Pancreas (tissue), 10 donors: ENCODE data around the gene GPHN. TPM values are rescaled to one million over a fixed set of nuclear protein-coding genes. Genes with fewer than 3 reads are reported as not detected.

Experiments
- ATAC-seq, 4 donors: fragments of 200-7000 bp; cut with Tn5 transposase; one replicate each; pipeline versions ENCODE4 v1.8.0 to v1.9.1; 2020; ENCODE audit warnings: mild to moderate bottlenecking in 4 of 4, moderate library complexity in 4 of 4
- DNase-seq, 6 donors: peaks; one replicate each; pipeline ENCODE4 v3.0.0-alpha.2; 2020
- FAIRE-seq: peaks from 2 replicates; lab custom pipeline; 2012; peaks lifted over from hg19 to GRCh38; lab: Jason Lieb, UNC
- H3K27ac ChIP-seq, 4 donors: fragments of 200-600 bp; sonication (generic); 1 replicate in 3 of 4; 2 replicates in 1 of 4; pipeline versions ENCODE4 v1.5.0 to v1.8.0; 2020
- H3K27me3 ChIP-seq, 4 donors: fragments of 200-600 bp; one replicate each; pipeline ENCODE4 v1.8.0; 2021
- H3K36me3 ChIP-seq, 3 donors: fragments of 200-600 bp; sonication (generic) in 1 of 3; one replicate each; pipeline versions ENCODE4 v1.5.0 to v1.8.0; 2020 to 2021
- H3K4me1 ChIP-seq, 3 donors: fragments of 200-600 bp; one replicate each; pipeline ENCODE4 v1.8.0; 2021
- H3K4me3 ChIP-seq, 4 donors: fragments of 200-600 bp; sonication (generic) in 2 of 4; one replicate each; pipeline versions ENCODE4 v1.5.0 to v1.8.0; 2020 to 2021
- H3K9me3 ChIP-seq, 4 donors: fragments of 200-600 bp; one replicate each; pipeline ENCODE4 v1.8.0; 2021
- whole genome bisulfite sequencing, 2 donors: extraction: QIAGEN DNeasy Blood & Tissue Kit; methylation state at CpG; one replicate each; pipeline ENCODE4 v1.1.7; 2013; 5-methylcytosine and 5-hydroxymethylcytosine counted together
- intact Hi-C, 3 donors: fragments of 100-400 bp; cut with DNase I; formaldehyde crosslinking; loops; one replicate each; pipeline versions ENCODE4 v1.11.1 to v1.14.2; 2022
- polyA plus RNA-seq, 2 donors: library from polyadenylated mRNA; stranded (reverse); fragments of 200-250 nt; gene quantifications; one replicate each; pipeline ENCODE4 v1.2.3, GENCODE V29; 2013
- total RNA-seq, 6 donors: library from RNA; stranded (reverse); fragmentation: NEBNext Ultra II Directional in 4 of 6; extraction: Animal tissue kit (Norgen Biotek cat#: 25700) in 4 of 6; gene quantifications; one replicate each; pipeline versions ENCODE4 v1.2.1 to v1.2.4, GENCODE V29; 2021 to 2023
- TF ChIP-seq, protein P1 (sequence below), 4 donors: fragments of 200-600 bp; sonication (generic) in 3 of 4; IDR thresholded peaks; one replicate each; pipeline versions ENCODE4 v1.5.0 to v1.8.0; 2021; ENCODE audit warnings: antibody characterized with exemption in 4 of 4
- donor health status: healthy with polysubstance abuse.
- donor health status: DM: no; HTN: no; CAD: no; lungs with moderate emphysema.
- donor health status: DM: no; HTN: no; CAD: no.
- donor health status: control.
- donor health status: control.
- donor health status: Bipolar disorder and iron deficiency.
- donor health status: DM: yes; HTN: yes; CAD: no.
- donor health status: DM: no; HTN: no; CAD: no.
- donor health status: DM: no; HTN: no; CAD: no.
- donor health status: DM: yes; HTN: yes; CAD: no.

GPHN gene
- total and polyA plus RNA-seq, 8 donors, result 20.3 to 47.6 (median 24.4) TPM

DNA sequence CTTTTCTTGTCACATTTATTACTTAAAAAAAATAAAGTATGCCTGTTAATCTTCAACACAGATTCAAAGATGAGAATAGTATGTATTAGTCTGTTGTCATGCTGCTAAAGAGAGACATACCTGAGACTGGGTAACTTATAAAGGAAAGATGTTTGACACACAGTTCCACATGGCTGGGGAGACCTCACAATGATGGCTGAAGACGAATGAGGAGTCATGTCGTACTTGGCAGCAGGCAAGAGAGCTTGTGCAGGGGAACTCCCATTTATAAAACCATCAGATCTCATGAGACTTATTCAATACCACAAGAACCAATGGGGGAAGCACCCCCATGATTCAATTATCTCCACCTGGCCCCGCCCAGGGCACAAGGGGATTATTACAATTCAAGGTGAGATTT, 345.4 kb downstream of the GPHN start:
- Histone ChIP-seq H3K36me3 (no peaks in the 10 kb centered on the region), H3K4me3 (no peak overlapping the region), H3K27me3 (no peaks in the 10 kb centered on the region), H3K9me3 (peaks cover 0 to 3% (median 0%) of the 10 kb centered on the region in 4 donors), H3K27ac (no peak overlapping the region), H3K4me1 (peaks cover 0 to 3% (median 0%) of the 10 kb centered on the region in 3 donors)
- DNase-seq (no peak), FAIRE-seq (no peak), ATAC-seq (no peak)
- TF ChIP-seq, protein P1, sequence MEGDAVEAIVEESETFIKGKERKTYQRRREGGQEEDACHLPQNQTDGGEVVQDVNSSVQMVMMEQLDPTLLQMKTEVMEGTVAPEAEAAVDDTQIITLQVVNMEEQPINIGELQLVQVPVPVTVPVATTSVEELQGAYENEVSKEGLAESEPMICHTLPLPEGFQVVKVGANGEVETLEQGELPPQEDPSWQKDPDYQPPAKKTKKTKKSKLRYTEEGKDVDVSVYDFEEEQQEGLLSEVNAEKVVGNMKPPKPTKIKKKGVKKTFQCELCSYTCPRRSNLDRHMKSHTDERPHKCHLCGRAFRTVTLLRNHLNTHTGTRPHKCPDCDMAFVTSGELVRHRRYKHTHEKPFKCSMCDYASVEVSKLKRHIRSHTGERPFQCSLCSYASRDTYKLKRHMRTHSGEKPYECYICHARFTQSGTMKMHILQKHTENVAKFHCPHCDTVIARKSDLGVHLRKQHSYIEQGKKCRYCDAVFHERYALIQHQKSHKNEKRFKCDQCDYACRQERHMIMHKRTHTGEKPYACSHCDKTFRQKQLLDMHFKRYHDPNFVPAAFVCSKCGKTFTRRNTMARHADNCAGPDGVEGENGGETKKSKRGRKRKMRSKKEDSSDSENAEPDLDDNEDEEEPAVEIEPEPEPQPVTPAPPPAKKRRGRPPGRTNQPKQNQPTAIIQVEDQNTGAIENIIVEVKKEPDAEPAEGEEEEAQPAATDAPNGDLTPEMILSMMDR (IDR thresholded peaks at IDR 0.05), result no peak
- intact Hi-C loops, result no loop called here
- 97% methylated on average over 3 of the region's 3 CpGs for WGBS, 2 donors

DNA sequence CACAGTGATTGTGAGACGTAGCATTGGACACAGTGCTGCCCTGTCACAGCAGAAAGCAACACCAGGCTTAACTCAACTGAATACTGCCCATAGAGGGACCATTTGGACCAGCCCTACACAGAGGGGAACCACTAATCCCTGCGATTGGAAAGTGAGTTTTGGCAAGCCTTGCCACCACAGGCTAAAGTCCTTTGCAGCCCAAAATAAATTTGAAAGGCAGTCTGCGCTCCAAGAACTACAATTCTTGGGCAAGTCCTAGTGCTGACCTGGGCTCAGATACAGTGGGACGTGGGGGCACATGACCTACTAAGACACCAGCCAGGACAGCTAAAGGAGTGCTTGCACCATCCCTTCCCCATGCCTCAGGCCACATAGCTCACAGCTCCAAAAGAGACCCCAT, 349.9 kb downstream of the GPHN start:
- FAIRE-seq, result no peak
- ATAC-seq, result no peak
- no peak overlapping the region for H3K4me3 ChIP-seq
- TF ChIP-seq, protein P1 (IDR thresholded peaks at IDR 0.05), result no peak
- no peaks in the 10 kb centered on the region for H3K27me3 ChIP-seq
- H3K4me1 ChIP-seq, result no peaks in the 10 kb centered on the region
- intact Hi-C loops, result no loop called here
- peak in 1 of 6 donors; percentile 6 for DNase-seq
- no peak overlapping the region for H3K27ac ChIP-seq
- WGBS, 2 donors, result 96 to 97% methylated on average over 4 of the region's 4 CpGs
- H3K9me3 ChIP-seq, result peaks cover 0 to 3% (median 0%) of the 10 kb centered on the region in 4 donors
- no peaks in the 10 kb centered on the region for H3K36me3 ChIP-seq

DNA sequence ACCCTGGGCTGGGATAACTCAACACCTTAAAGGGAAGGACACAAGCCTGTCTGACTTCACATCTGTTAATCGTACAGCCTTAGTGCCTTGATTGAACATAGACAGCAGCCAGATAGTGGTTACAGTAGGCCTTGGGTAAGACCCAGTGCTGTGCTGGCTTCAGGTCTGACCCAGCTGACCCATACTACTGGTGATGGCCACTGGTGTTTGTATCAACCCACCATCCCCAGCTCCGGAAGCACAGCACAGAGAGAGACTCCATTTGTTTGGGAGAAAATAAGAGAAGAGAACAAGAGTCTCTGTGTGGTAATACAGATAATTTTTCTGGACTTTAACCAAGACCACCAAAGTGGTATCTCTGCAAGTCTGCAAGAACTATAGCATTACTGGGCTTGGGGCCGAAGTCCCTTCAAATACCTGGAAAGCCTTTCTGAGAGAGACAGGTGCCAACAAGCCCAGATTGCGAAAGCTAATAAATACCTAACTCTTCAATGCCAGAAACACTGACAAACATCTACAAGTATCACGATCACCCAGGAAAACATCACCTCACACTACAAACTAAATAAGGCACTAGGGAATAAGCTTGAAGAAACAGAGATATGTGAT, 351.2 kb downstream of the GPHN start:
- no peaks in the 10 kb centered on the region for H3K4me1 ChIP-seq
- H3K4me3 ChIP-seq, result no peak overlapping the region
- FAIRE-seq (no peak), DNase-seq (peak in 1 of 6 donors; percentile 13), ATAC-seq (no peak)
- peaks cover 0 to 3% (median 0%) of the 10 kb centered on the region in 4 donors for H3K9me3 ChIP-seq
- TF ChIP-seq, protein P1 (IDR thresholded peaks at IDR 0.05), result no peak
- 96 to 97% methylated on average over 5 of the region's 5 CpGs for WGBS, 2 donors
- H3K27me3 ChIP-seq, result no peaks in the 10 kb centered on the region
- no peaks in the 10 kb centered on the region for H3K36me3 ChIP-seq
- H3K27ac ChIP-seq, result no peak overlapping the region
- intact Hi-C loops, result no loop called here

DNA sequence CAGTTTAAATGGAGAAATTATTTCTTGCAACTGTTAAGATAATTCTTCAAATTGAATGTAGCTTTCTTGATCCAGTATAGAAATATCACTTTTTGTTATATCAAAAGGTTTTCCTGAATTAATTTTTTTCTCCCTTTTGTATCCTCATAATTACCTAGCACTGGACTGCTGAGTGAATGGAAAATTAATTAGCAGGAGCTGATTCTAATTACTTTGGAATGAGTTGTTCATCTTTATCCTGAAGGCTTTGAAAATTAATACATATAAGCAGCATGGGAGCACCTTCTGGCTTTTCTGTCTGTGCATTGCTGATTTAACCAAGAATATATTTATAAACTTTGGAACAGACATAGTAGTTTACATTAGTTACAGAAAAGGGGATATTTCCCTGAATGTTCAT, 373.6 kb downstream of the GPHN start:
- intact Hi-C loops, result no loop called here
- no peak for FAIRE-seq

DNA sequence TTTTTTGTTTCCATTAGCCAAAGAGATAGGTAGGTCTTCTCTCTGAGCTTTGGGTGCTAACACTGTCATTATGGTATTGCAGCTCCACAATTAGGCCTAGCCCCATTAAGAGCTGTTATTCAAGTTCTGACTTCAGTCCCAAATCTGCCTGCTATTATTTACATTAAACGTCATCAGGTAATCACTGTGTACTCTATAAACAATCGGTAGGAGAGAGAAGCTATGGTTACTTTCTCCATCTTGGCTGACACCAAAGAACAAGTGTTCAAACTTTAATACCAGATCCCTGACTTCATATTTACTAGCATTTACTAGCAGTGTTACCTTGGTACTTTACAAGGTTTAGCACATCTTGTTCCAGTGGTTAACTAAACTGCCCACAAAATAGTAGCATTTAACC, 376.2 kb downstream of the GPHN start:
- no peak overlapping the region for H3K27ac ChIP-seq
- no peaks in the 10 kb centered on the region for H3K4me1 ChIP-seq
- FAIRE-seq (no peak), DNase-seq (no peak), ATAC-seq (no peak)
- H3K9me3 ChIP-seq, result no peaks in the 10 kb centered on the region
- no peaks in the 10 kb centered on the region for H3K36me3 ChIP-seq
- 58 to 59% methylated on average over 2 of the region's 2 CpGs for whole genome bisulfite sequencing, 2 donors
- TF ChIP-seq, protein P1 (IDR thresholded peaks at IDR 0.05), result no peak
- intact Hi-C loops, result no loop called here
- H3K4me3 ChIP-seq, result no peak overlapping the region
- no peaks in the 10 kb centered on the region for H3K27me3 ChIP-seq

More for the DNA sequence above, 373.6 kb downstream of the GPHN start:
- H3K4me1 ChIP-seq, result no peaks in the 10 kb centered on the region
- no peak overlapping the region for H3K27ac ChIP-seq
- TF ChIP-seq, protein P1 (IDR thresholded peaks at IDR 0.05), result no peak
- no peak overlapping the region for H3K4me3 ChIP-seq
- no peaks in the 10 kb centered on the region for H3K27me3 ChIP-seq
- no peaks in the 10 kb centered on the region for H3K9me3 ChIP-seq
- no peaks in the 10 kb centered on the region for H3K36me3 ChIP-seq
- DNase-seq (no peak), ATAC-seq (no peak)
